GM19023 (cell line): Measurements from ENCODE around the gene ANKRD2.

Experiments
- ATAC-seq: cut with Tn5 transposase; IDR thresholded peaks from one replicate; pipeline ENCODE4 v1.9.1; 2021; ENCODE audit warnings: mild to moderate bottlenecking, moderate library complexity; ENCODE audit not compliant: unreplicated experiment

Gene ANKRD2

DNA sequence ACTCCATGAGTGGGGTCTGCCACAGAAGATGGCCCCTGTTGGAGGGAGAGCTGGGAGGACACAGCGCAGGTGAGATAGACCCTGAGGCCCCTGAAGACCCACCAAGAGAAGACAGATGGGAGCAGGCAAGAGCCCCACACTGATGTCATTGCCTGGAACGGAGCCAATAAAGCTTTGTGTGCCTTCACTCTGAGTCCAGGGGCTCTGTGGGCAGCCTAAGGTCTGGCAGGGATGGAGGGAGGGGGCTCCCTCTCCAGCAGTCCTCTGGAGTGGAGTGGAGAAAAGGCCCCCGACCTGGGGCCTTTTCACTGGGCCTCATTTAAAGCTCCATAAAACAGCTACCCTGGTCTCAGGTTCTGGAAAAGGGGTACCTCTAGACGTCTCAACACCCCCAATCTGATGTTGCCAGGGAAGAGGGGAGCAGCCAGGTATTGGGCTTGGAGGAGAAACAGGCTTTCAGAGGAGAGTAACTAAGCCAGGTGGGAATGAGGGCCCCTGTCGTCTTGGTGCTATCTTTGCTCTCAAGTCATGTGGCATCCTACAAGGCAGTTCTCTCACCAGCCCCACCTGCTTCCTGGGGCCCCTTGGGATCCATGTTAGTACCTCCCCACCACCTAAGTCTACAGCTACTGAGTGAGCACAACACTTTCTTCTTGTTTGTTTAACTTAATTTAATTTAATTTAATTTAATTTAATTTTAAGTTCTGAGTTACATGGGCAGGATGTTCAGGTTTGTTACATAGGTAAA, 18.3 kb downstream of the ANKRD2 start:
- ATAC-seq = no peak

DNA sequence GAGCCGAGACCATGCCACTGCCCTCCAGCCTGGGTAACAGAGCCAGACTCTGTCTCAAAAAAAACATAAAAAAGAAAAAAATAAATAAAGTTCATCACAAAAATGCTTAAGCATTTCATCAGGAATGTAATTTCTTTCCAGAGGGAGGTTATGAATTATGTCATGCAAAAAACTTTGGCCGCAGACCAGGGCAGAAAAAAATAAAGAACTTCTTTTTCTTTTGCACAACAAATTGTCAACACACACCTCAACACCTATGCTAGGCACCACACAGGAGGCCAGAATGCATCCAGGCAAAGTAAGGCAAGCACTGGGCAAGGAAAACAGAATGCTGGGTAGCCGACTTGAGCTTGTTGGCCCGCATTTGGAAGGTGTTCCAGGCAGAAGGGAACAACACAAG, 20.8 kb downstream of the ANKRD2 start:
- ATAC-seq = no peak

DNA sequence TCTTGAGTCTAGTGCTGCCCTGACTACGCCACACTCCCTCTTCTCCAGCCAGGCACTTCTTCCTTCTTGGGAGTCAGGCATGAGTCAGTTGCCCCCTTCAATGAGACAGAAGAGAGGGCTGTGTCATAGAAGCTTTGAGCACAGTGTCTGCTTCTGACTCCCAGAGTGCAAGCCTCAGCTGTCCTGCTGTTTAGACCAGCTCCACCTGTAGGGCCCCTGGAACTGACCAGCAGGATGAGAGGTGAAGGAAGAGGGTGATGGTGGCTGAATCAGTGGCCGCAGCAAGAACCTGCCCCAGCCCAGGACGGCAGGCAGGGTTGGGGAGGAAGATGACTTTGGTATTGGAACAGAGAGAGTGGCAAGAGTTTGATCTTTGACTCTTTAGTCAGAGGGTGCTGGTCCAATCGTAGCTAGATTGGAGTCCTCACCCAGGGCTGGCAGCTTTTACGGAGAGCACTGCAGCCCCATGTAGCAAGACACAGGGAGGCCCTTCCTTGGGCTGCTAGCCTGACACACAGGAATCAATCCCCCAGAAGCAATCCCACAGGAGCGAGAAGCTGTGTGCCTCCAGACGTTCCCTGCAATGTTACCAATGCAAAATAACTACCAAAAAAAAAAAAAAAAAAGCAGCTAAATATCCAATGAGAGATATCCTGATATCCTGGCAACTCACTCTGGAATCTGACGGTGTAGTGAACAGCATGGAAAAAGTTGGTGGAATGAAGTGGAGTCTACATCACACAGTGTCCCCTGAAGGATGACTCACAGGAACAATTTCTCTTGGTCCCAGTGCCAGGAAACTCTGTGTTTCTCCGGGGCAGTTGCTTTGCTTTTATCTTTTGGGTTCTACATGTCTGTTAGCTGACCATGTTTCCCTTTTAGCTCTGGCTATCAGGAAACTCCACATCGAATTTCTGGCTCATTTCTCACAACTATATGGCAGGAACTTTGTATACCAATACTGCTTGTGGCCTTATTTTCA, 23.8 kb downstream of the ANKRD2 start:
- no peak for ATAC-seq

DNA sequence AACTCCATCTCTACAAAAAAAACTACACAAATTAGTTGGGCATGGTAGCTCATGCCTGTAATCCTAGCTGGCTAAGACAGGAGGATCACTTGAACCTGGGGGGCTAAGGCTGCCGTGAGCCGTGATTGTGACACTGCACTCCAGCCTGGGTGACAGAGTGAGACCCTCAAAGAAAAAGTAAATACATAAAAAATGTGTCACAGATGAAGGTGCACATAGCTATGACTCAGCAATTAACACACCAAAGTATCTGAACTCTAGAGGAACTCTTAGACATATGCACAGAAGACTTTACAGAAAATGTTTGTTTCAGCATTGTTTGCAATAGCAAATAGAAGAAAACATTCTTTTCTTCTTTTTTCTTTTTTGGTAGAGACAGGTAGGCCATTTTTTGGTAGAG, 25.2 kb downstream of the ANKRD2 start:
- ATAC-seq = no peak

DNA sequence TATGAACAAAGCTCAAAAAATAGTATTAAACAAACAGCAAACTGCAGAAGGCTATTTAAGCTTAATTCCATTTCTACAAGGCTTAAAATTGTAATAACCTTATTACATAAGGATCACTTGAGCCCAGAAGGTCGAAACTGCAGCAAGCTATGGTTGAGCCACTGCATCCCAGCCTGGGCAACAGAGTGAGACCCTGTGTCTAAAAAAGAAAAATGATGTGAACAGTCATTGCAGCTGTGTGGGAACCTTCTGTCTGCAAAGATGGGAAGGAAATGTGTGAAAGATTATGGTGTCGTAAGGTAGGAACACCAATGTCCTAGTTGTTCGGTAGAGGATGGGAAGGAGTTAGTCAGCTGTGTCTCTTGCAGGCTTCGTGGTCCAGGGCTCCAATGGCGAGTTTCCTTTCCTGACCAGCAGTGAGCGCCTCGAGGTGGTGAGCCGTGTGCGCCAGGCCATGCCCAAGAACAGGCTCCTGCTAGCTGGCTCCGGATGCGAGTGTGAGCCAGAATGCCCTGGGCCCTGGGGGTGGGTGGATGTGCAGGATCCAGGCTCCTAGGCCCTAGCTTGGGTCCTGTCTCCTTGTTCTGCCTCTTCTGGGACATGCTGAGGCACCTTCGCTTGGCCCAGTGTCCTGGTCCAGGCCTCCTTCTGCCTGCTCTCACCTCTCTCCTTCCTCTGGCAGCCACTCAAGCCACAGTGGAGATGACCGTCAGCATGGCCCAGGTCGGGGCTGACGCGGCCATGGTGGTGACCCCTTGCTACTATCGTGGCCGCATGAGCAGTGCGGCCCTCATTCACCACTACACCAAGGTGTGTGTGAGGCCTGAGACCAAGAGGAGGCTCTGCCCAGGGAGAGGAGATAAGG, 26.1 kb downstream of the ANKRD2 start:
- no peak for ATAC-seq

DNA sequence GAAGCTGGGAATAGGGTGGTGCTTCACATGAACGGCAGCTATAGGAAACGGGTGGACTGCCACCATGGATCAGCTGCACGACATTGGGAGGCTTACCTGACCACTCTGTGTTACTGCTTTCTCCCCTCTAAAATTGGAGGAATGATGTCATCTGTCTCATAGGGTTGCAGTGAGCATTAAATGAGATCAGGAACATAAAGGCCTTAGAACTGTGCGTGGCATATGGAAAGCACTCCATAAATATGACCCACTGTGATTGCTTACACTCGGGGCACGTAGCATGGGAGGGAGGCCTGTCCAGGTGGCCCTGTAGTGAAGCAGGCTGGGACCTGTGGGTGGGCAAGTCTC, 26.7 kb downstream of the ANKRD2 start:
- no peak for ATAC-seq

DNA sequence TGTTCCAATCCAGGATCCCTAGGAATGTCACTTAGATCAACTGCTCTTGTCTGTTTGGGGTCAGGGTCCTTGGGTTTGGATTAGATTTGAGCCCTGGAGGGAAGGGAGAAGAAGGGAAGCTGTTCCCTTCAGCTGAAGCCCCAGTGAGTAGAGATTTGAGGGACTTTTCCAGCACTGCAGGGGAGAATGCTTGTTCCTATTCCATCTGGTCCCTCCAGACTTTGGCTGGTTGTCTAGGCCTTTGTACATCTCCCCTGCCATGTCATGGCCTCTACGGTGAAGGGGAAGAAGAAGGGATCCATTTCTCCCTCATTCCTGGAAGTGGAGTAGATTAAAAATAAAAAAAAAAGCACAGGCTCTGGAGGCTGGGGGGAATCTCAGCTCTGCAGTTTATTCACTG, 28.0 kb downstream of the ANKRD2 start:
- ATAC-seq = no peak

DNA sequence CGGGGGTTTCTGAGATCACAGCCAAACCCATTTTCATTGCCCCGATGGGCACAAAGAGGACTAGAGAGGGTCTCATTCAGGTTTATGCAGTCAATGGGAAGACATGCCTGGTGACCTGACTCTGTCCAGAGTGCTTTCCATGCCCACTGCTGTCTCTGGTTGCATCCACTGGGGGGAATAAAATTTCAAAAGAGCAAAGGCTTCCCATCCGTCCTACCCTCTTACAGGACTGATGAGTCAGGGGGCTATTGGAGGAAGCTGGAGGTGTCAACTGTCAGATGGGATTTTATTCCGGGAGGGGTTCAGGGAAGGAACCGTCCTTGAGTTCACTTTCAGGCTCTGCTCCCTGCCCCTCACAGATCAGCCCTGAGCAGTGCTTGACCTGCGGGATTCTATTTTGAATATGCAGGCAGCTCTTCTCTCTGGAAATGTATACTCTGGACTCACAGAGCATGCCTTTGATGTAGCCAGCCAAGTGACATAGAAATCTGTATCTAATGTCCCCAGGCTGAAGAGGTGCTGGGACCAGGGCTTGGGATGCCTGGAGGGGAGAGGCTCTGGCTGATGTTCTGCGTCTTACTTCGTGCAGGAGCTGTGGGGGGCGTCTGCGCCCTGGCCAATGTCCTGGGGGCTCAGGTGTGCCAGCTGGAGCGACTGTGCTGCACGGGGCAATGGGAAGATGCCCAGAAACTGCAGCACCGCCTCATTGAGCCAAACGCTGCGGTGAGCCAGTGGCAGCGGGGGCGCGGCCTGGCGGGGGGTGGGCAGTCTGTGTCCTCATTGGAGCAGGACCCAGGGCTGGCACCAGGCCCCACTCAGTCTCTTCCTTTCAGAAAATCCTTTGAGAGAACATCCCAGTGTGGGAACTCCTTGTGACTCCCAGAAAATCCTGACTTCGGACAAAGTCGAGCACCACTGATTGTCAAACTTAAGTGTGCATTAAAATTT, 29.0 kb downstream of the ANKRD2 start:
- no peak for ATAC-seq

DNA sequence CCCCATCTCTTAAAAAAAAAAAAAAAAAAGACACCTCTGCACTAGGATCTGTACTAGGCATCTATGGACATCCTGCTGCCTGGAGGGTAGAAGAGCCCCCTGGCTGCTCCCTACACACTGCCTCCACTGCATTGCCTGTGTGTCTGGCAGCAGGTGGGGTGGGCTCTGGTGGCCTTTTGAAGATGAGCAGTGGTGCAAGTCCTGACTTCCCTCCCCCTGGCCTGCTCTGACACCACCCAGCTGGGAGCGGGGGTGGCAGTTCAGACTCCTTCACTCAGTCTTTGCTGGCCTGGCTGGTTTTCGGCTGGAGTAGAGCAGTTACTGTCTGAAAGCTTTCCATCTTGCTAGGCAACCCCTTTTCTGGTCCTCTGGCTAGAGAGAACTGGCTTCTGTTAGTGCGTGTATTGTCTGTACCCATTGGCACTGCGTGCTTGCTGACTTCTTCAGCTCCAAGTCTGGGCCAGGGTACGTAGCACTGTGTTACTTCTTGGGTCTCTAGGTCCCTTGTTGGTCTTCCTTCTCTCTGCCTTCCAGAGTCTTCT, 34.6 kb downstream of the ANKRD2 start:
- ATAC-seq = no peak

DNA sequence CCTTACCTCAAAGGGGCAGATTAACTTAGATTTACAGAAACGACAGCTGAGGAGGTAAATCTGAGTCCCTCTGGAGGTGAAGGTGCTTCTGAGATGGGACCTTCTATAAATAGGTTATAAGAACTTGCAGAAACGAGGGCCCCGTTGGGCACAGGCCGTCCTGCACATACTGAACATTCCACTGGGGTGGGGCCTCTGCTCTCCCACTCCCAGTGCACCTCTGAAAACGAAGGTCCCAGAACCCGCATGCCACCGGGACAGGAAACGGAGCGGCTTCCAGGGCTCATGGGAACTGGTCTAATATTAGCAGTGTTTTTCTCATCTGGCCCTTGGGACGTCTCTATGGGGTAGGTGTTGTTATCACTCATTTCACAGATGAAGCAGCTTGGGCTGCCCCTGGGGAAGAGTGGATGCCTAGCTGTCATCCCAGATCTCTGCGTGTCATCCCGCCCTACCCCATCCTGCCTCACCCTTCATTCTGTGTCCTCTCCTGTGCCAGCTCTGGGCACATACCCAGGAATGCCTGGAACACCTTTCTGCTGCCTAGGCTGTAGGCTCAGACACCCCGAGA, 36.5 kb downstream of the ANKRD2 start:
- ATAC-seq = no peak

DNA sequence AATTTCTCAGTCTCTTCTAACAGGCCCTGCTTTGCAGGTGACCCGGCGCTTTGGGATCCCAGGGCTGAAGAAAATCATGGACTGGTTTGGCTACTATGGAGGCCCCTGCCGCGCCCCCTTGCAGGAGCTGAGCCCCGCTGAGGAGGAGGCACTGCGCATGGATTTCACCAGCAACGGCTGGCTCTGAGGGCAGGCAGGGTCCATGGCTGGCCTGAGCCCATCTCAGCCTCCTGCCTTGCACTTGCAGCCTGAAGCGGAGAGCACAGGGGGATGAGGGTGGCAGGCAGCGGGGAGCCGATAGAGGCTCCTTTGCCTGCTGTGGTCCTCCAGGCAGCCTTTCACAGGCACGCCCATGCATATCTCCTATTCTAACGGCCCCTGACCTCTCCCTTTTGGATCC, 38.9 kb downstream of the ANKRD2 start:
- ATAC-seq = no peak

DNA sequence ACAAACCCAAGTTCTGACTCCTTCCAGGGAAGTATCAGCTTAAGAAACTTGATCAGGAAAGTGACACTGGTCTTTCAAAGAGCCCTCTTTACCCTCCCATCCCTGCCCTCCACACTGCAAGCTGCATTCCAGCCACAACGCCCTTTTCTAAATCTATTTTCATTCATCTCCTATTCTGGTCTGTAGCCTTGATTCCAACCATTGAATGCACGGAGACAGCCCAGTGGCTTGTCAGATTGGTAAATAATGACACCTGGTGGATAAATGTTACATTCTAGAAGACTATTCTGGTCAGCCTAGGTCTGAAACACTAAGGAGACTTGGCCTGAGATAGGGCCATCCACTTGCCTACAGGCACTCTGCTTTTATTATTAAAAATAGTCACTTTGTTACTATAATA, 39.8 kb downstream of the ANKRD2 start:
- no peak for ATAC-seq

DNA sequence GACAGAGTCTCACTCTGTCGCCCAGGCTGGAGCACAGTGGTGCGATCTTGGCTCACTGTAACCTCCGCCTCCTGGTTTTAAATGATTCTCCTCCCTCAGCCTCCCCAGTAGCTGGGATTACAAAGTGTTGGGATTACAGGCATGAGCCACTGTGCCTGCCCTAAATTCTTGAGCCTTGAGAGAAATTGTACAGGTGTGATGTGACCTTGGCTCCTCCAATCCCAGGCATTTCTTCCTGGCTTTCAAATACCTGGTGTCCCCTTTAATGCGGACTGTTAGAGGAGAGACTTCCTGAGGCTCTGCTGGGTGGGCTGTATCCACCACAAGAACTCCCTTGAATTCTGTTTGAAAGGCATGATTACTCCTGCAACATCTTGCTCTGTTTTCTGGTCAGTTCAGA, 45.7 kb downstream of the ANKRD2 start:
- no peak for ATAC-seq

DNA sequence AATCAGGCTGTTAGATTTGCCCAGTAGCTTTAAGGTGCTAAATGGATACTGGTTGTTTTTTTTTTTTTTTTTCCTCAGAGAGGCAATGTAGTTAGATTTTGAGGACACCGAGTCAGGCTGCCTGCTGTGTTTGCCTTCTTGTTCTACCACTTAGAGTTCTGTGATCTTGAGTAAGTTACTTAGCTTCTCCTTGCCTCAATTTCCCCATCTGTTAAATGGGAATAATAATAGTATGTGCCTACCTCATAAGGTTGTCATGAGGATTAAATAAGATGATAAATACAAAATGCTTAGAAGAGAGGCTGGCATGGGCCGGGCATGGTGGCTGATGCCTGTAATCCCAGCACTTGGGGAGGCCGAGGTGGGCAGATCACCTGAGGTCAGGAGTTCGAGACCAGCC, 46.2 kb downstream of the ANKRD2 start:
- no peak for ATAC-seq

DNA sequence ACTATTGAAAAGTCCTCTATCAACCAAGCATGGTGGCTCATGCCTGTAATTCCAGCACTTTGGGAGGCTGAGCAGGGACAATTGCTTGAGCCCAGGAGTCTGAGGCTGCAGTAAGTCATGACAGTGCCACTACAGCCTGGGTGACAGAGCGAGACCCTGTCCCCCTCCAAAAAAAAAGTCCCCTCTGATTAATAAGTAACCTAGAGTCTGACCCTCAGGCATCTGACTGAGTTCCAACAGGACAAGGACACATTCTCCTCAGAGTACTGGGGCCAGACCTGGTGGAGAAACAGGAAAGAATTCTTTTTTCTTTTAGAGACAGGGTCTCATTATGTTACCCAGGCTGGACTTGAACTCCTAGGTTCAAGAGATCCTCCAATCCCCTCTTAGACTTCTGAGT, 50.7 kb downstream of the ANKRD2 start:
- ATAC-seq = no peak

DNA sequence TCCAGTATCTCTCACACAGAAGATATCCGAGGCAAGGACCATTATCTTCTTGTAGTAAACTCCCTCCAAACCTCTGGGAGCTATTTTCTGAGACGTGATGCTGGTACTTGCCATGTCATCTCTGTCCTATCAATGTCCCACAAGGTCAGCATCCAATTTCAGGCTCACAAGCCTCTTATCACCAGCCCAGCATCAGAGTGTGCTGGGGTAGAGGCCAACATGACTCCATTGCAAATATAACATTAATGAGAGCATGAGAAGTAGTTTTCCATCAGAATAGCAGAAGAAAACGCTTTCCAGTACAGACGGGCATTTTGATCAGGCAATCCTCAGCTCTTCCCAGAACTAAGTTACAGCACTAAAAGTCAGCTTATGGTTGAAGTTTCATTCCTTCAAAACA, 55.2 kb downstream of the ANKRD2 start:
- ATAC-seq = no peak

DNA sequence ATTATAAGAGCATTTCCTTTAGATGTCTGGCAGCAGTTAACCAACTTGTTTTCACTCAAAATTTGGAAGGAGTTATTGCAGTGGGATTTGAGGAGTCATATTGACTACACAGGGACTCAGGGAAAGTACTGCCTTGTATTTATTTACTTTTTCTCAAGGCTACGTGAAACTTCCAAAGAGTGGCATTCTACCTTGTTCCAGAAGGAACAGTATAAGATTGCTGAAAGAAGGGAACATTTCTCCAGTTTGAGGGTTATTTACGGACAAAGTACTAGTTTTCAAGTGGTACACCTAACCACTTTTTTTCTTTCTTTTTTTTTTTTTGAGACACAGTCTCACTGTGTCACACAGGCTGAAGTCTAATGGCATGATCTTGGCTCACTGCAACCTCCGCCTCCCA, 55.6 kb downstream of the ANKRD2 start:
- ATAC-seq = no peak

DNA sequence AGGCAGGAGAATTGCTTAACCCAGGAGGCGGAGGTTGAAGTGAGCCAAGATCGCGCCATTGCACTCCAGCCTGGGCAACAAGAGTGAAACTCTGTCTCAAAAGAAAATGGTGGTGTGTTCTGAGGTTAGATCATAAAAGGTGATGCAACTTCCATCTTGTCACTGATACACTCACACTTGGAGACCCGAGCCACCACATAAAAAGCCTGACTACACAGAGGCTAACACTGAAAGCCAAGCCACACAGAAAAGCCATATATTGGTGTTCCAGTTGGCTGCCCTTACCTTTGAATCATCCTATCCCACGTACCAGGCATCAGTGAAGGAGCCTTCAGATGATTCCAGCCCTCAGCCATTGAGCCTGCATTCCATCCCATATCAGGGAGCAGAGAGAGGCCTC, 56.7 kb downstream of the ANKRD2 start:
- no peak for ATAC-seq

DNA sequence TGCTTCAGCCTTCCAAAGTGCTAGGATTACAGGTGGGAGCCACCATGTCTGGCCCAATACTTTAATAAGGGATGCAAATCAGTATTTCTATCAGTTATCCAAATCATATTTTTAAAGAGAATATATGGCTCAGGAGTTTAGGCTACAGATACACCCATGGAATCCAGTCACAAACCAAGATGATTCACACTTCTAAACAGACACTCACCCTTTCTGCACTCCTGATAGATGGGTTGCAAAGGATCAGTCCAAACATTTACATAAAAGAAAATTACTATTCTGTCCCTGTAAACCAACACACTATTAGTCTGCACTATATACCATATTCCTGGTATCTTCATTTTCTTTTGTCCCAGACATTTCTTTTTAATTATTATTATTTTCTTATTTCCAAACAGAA, 58.5 kb downstream of the ANKRD2 start:
- ATAC-seq = no peak
